Neural cell (in vitro differentiated cells): ENCODE data around the gene NDC1.

Experiments
- CTCF ChIP-seq: fragments of 450-650 bp; IDR thresholded peaks from 2 replicates; pipeline ENCODE4 v1.5.1; 2014; ENCODE audit warnings: antibody characterized with exemption, mild to moderate bottlenecking, moderate library complexity; ENCODE audit not compliant: poor library complexity, severe bottlenecking
- POLR2AphosphoS5 ChIP-seq: IDR thresholded peaks from 2 replicates; pipeline ENCODE4 v1.6.1; 2012
- TAF1 ChIP-seq: IDR thresholded peaks from 2 replicates; pipeline ENCODE4 v1.6.1; 2012; ENCODE audit warnings: low read depth

GRCh38 chr1:53717025-53717804 lies 120.9 kb downstream of the NDC1 start:
- TF ChIP-seq CTCF = no peak
- no peak for TF ChIP-seq TAF1
- no peak for TF ChIP-seq POLR2AphosphoS5
